ENCODE data around the gene ZXDC.

DNA sequence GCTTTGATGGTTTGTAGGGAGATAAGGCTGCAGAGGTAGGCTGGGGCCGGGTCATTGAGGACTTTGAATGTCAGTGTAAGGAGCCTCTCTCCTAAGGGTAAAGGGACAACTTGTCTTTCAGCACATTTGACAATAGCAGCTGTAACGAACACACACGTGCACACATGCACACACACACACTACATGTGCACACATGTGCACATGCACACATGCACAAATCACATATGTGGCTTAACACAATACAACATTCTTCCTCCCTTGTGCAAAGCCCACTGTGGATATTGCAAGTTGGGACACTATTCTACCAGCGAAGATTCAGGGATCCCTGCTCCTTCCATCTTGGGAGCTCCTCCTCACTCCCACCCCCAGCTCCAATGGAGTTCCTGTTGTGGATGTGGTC, 82.1 kb downstream of the ZXDC start:
- TF ChIP-seq, protein P1, sequence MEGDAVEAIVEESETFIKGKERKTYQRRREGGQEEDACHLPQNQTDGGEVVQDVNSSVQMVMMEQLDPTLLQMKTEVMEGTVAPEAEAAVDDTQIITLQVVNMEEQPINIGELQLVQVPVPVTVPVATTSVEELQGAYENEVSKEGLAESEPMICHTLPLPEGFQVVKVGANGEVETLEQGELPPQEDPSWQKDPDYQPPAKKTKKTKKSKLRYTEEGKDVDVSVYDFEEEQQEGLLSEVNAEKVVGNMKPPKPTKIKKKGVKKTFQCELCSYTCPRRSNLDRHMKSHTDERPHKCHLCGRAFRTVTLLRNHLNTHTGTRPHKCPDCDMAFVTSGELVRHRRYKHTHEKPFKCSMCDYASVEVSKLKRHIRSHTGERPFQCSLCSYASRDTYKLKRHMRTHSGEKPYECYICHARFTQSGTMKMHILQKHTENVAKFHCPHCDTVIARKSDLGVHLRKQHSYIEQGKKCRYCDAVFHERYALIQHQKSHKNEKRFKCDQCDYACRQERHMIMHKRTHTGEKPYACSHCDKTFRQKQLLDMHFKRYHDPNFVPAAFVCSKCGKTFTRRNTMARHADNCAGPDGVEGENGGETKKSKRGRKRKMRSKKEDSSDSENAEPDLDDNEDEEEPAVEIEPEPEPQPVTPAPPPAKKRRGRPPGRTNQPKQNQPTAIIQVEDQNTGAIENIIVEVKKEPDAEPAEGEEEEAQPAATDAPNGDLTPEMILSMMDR (optimal IDR thresholded peaks at IDR 0.05 in 1 of 3, IDR thresholded peaks at IDR 0.05 in 1 of 3, conservative IDR thresholded peaks at IDR 0.05 in 1 of 3; ENCODE audit: extremely low read depth in 1 of 3, insufficient read depth in 2 of 3, low read length in 3 of 3), result no peak
- no peak for TF ChIP-seq EZH2 (IDR thresholded peaks at IDR 0.05; ENCODE audit: low read length)

All from keratinocyte (primary cell).